Left lung (tissue), 10 donors: ENCODE results near the gene MAFG. TPM values are rescaled to one million over a fixed set of nuclear protein-coding genes. Genes with fewer than 3 reads are reported as not detected.

Source experiments
- ATAC-seq: fragments of 200-7000 bp; cut with Tn5 transposase; one replicate; pipeline ENCODE4 v1.9.1; 2020; ENCODE audit warnings: moderate library complexity
- DNase-seq, 4 donors: peaks; one replicate each; pipeline ENCODE4 v3.0.0-alpha.2; 2013 to 2020
- H3K27ac ChIP-seq, 2 donors: fragments of 200-600 bp; sonication (generic) in 1 of 2; one replicate each; pipeline versions ENCODE4 v1.5.0 to v1.8.0; 2020 to 2021
- H3K27me3 ChIP-seq, 2 donors: fragments of 200-600 bp; sonication (generic) in 1 of 2; one replicate each; pipeline versions ENCODE4 v1.5.0 to v1.8.0; 2020 to 2021
- H3K36me3 ChIP-seq, 2 donors: fragments of 200-600 bp; sonication (generic) in 1 of 2; one replicate each; pipeline versions ENCODE4 v1.5.0 to v1.8.0; 2020 to 2021
- H3K4me1 ChIP-seq, 2 donors: fragments of 200-600 bp; one replicate each; pipeline ENCODE4 v1.8.0; 2021
- H3K4me3 ChIP-seq, 2 donors: fragments of 200-600 bp; sonication (generic) in 1 of 2; one replicate each; pipeline versions ENCODE4 v1.5.0 to v1.8.0; 2020 to 2021; ENCODE audit warnings: mild to moderate bottlenecking in 1 of 2
- H3K9me3 ChIP-seq, 2 donors: fragments of 200-600 bp; sonication (generic) in 1 of 2; one replicate each; pipeline versions ENCODE4 v1.5.0 to v1.8.0; 2020 to 2021
- CTCF ChIP-seq, 2 donors: fragments of 200-600 bp; sonication (generic) in 1 of 2; IDR thresholded peaks; one replicate each; pipeline versions ENCODE4 v1.5.0 to v1.8.0; 2021; ENCODE audit warnings: antibody characterized with exemption in 2 of 2
- intact Hi-C, 2 donors: fragments of 100-400 bp; cut with DNase I; formaldehyde crosslinking; loops; one replicate each; pipeline versions ENCODE4 v1.11.2 to v1.14.2; 2022
- polyA plus RNA-seq, 6 donors: library from polyadenylated mRNA; unstranded; fragments of 120-200 nt; gene quantifications; one replicate each; pipeline ENCODE4 v1.2.1, GENCODE V29; 2013; ENCODE audit not compliant: insufficient read length in 6 of 6
- total RNA-seq, 2 donors: library from RNA; stranded (reverse); fragmentation: NEBNext Ultra II Directional; extraction: Animal tissue kit (Norgen Biotek cat#: 25700); gene quantifications; one replicate each; pipeline ENCODE4 v1.2.1, GENCODE V29; 2021
- donor health status: DM: no; HTN: yes; CAD: no.
- donor health status: DM: no; HTN: no; CAD: no.

The MAFG gene
- total and polyA plus RNA-seq, 8 donors, result 8.1 to 39.8 (median 11.5) TPM

- no peak overlapping the region for H3K27ac ChIP-seq
- H3K9me3 ChIP-seq, result no peaks in the 10 kb centered on the region
- intact Hi-C loops, result no loop called here
- no peak for TF ChIP-seq CTCF (IDR thresholded peaks at IDR 0.05)
- no peaks in the 10 kb centered on the region for H3K36me3 ChIP-seq
- no peak for DNase-seq
- no peak for ATAC-seq
- H3K4me3 ChIP-seq, result no peak overlapping the region
- peaks cover 26 to 64% of the 10 kb centered on the region in 2 donors for H3K27me3 ChIP-seq
- peaks cover 8 to 30% of the 10 kb centered on the region in 2 donors for H3K4me1 ChIP-seq
Observed at GRCh38 chr17:81957691-81958432, 30.3 kb upstream of the MAFG start.

GRCh38 chr17:81956607-81957589 lies 29.4 kb upstream of the MAFG start:
- ATAC-seq, result no peak
- DNase-seq, result no peak
- no peaks in the 10 kb centered on the region for H3K36me3 ChIP-seq
- no peaks in the 10 kb centered on the region for H3K9me3 ChIP-seq
- H3K4me3 ChIP-seq, result no peak overlapping the region
- no peak for TF ChIP-seq CTCF (IDR thresholded peaks at IDR 0.05)
- H3K27ac ChIP-seq, result no peak overlapping the region
- peaks cover 8 to 28% of the 10 kb centered on the region in 2 donors for H3K4me1 ChIP-seq
- peaks cover 23 to 55% of the 10 kb centered on the region in 2 donors for H3K27me3 ChIP-seq
- intact Hi-C loops, result no loop called here

GRCh38 chr17:81955756-81956544 lies 28.4 kb upstream of the MAFG start:
- Histone ChIP-seq H3K36me3 (no peaks in the 10 kb centered on the region), H3K27me3 (peaks cover 18 to 45% of the 10 kb centered on the region in 2 donors), H3K27ac (no peak overlapping the region), H3K9me3 (no peaks in the 10 kb centered on the region), H3K4me3 (no peak overlapping the region), H3K4me1 (peaks cover 8 to 21% of the 10 kb centered on the region in 2 donors)
- intact Hi-C loops, result no loop called here
- ATAC-seq (no peak), DNase-seq (no peak)
- no peak for TF ChIP-seq CTCF (IDR thresholded peaks at IDR 0.05)

- Histone ChIP-seq H3K27ac (no peak overlapping the region), H3K27me3 (peaks cover 12 to 37% of the 10 kb centered on the region in 2 donors), H3K9me3 (no peaks in the 10 kb centered on the region), H3K4me3 (no peak overlapping the region), H3K4me1 (peaks cover 4 to 13% of the 10 kb centered on the region in 2 donors), H3K36me3 (no peaks in the 10 kb centered on the region)
- intact Hi-C loops, result no loop called here
- DNase-seq (no peak), ATAC-seq (no peak)
- no peak for TF ChIP-seq CTCF (IDR thresholded peaks at IDR 0.05)
Observed at GRCh38 chr17:81955058-81955681, 27.6 kb upstream of the MAFG start.
